Keratinocyte (primary cell): ENCODE data around the gene EPHB2. TPM values are rescaled to one million over a fixed set of nuclear protein-coding genes. Genes with fewer than 3 reads are reported as not detected.

Experiments
- DNase-seq: peaks from one replicate; pipeline ENCODE4 v3.0.0-alpha.2; 2011; ENCODE audit warnings: low read depth, missing footprints, low spot score
- FAIRE-seq: peaks from 2 replicates; lab custom pipeline; 2011; peaks lifted over from hg19 to GRCh38; lab: Jason Lieb, UNC
- H2AFZ ChIP-seq: 2 replicates; pipeline ENCODE4 v1.6.0; 2012; ENCODE audit warnings: low read length, control low read depth, inconsistent platforms; ENCODE audit not compliant: control insufficient read depth
- H3K27ac ChIP-seq: 2 replicates; pipeline ENCODE4 v1.5.1; 2011; ENCODE audit warnings: low read length; ENCODE audit not compliant: control insufficient read depth, insufficient read depth
- H3K27me3 ChIP-seq: 3 replicates; pipeline ENCODE4 v1.6.0; 2011; ENCODE audit warnings: low read length; ENCODE audit not compliant: control insufficient read depth, insufficient read depth; ENCODE audit errors: extremely low read depth
- H3K36me3 ChIP-seq, 2 experiments: 2 replicates in 1 of 2; 3 replicates in 1 of 2; pipeline ENCODE4 v1.5.1; 2011; ENCODE audit warnings: low read length in 2 of 2, mild to moderate bottlenecking in 1 of 2; ENCODE audit not compliant: control insufficient read depth in 2 of 2, insufficient read depth in 2 of 2; ENCODE audit errors: extremely low read depth in 1 of 2
- H3K4me1 ChIP-seq: 3 replicates; pipeline ENCODE4 v1.5.1; 2011; ENCODE audit warnings: low read length; ENCODE audit not compliant: control insufficient read depth, insufficient read depth; ENCODE audit errors: extremely low read depth
- H3K4me2 ChIP-seq: 3 replicates; pipeline ENCODE4 v1.6.0; 2011; ENCODE audit warnings: low read depth, low read length; ENCODE audit not compliant: control insufficient read depth, insufficient read depth; ENCODE audit errors: extremely low read depth
- H3K4me3 ChIP-seq, 3 experiments: fragments of 200-600 bp in 1 of 3; sonication (generic) in 1 of 3; 2 replicates in 2 of 3; 3 replicates in 1 of 3; pipeline ENCODE4 v1.5.1; 2011 to 2016; ENCODE audit warnings: low read length in 3 of 3, mild to moderate bottlenecking in 3 of 3, control low read depth in 2 of 3, inconsistent platforms in 1 of 3, low read depth in 1 of 3, mixed read lengths in 1 of 3, mixed run types in 1 of 3, moderate library complexity in 1 of 3; ENCODE audit not compliant: control insufficient read depth in 2 of 3, insufficient read depth in 2 of 3; ENCODE audit errors: extremely low read depth in 1 of 3
- H3K79me2 ChIP-seq: 2 replicates; pipeline ENCODE4 v1.6.0; 2012; ENCODE audit warnings: low read length; ENCODE audit not compliant: control insufficient read depth, insufficient read depth
- H3K9ac ChIP-seq: 3 replicates; pipeline ENCODE4 v1.6.0; 2011; ENCODE audit warnings: low read length; ENCODE audit not compliant: control insufficient read depth, insufficient read depth; ENCODE audit errors: extremely low read depth
- H3K9me1 ChIP-seq: 3 replicates; pipeline ENCODE4 v1.6.0; 2011; ENCODE audit warnings: low read length; ENCODE audit not compliant: control insufficient read depth, insufficient read depth; ENCODE audit errors: extremely low read depth
- H3K9me3 ChIP-seq: 2 replicates; pipeline ENCODE4 v1.5.1; 2012; ENCODE audit warnings: low read depth, low read length; ENCODE audit not compliant: control insufficient read depth
- H4K20me1 ChIP-seq: 3 replicates; pipeline ENCODE4 v1.6.0; 2011; ENCODE audit warnings: low read length; ENCODE audit not compliant: control insufficient read depth, insufficient read depth; ENCODE audit errors: extremely low read depth
- CTCF ChIP-seq, 3 experiments: IDR thresholded peaks in 1 of 3; conservative IDR thresholded peaks in 1 of 3; optimal IDR thresholded peaks in 1 of 3; 2 replicates in 2 of 3; 3 replicates in 1 of 3; pipeline versions ENCODE3 to v1.5.1; 2011; ENCODE audit warnings: low read length in 3 of 3, mild to moderate bottlenecking in 3 of 3, moderate library complexity in 2 of 3, control low read depth in 1 of 3, inconsistent platforms in 1 of 3; ENCODE audit not compliant: insufficient read depth in 2 of 3; ENCODE audit errors: extremely low read depth in 1 of 3
- EZH2 ChIP-seq: IDR thresholded peaks from one replicate; pipeline ENCODE4 v1.6.1; 2012; ENCODE audit warnings: inconsistent platforms, mild to moderate bottlenecking, low read length, moderate library complexity
- dilution Hi-C: fragments of 300-500 bp; cut with MboI; formaldehyde crosslinking; loops from one replicate; pipeline ENCODE4 v1.7.0; 2020; ENCODE audit warnings: low sequenced_read_pairs; ENCODE audit not compliant: extremely low pct_ligation_motif_present
- polyA plus RNA-seq, 5 experiments: library from polyadenylated mRNA; depleted of rRNA in 3 of 5; stranded (reverse) in 3 of 5; stranded (forward) in 1 of 5; unstranded in 1 of 5; fragments of >200 nt; gene quantifications; 1 replicate in 1 of 5; 2 replicates in 3 of 5; 3 replicates in 1 of 5; pipeline versions ENCODE4 v1.2.1 to v1.2.3, GENCODE V29; 2011 to 2012; ENCODE audit warnings: missing spikeins in 2 of 5, low read depth in 1 of 5, low replicate concordance in 1 of 5

Gene EPHB2
- polyA plus RNA-seq, 1 donor (not counting 4 experiments of a cell fraction or from before 2014, with no cell fraction given): 0.10 TPM

- Histone ChIP-seq H3K79me2 (no peaks in the 10 kb centered on the region), H4K20me1 (no peaks in the 10 kb centered on the region), H3K9me1 (no peaks in the 10 kb centered on the region), H3K9ac (no peak overlapping the region), H2AFZ (no peak overlapping the region), H3K4me2 (no peak overlapping the region), H3K27me3 (peaks cover 21% of the 10 kb centered on the region), H3K4me3 (no peak overlapping the region), H3K36me3 (no peaks in the 10 kb centered on the region), H3K9me3 (no peaks in the 10 kb centered on the region), H3K27ac (no peak overlapping the region), H3K4me1 (no peaks in the 10 kb centered on the region)
- dilution Hi-C loops: no loop called here
- FAIRE-seq (no peak), DNase-seq (no peak)
- TF ChIP-seq EZH2 (no peak), CTCF (optimal IDR thresholded peaks at IDR 0.05 in 1 of 3, IDR thresholded peaks at IDR 0.05 in 1 of 3, conservative IDR thresholded peaks at IDR 0.05 in 1 of 3; ENCODE audit: extremely low read depth in 1 of 3, insufficient read depth in 2 of 3, low read length in 3 of 3) (no peak)
Measured at GRCh38 chr1:22778862-22779520, 68.4 kb downstream of the EPHB2 start.

- Histone ChIP-seq H3K4me2 (no peak overlapping the region), H4K20me1 (no peaks in the 10 kb centered on the region), H3K27me3 (peaks cover 21% of the 10 kb centered on the region), H3K27ac (no peak overlapping the region), H3K9ac (no peak overlapping the region), H2AFZ (no peak overlapping the region), H3K79me2 (no peaks in the 10 kb centered on the region), H3K9me1 (no peaks in the 10 kb centered on the region), H3K4me1 (no peaks in the 10 kb centered on the region), H3K9me3 (no peaks in the 10 kb centered on the region), H3K4me3 (no peak overlapping the region), H3K36me3 (no peaks in the 10 kb centered on the region)
- dilution Hi-C loops: no loop called here
- FAIRE-seq (no peak), DNase-seq (no peak)
- TF ChIP-seq CTCF (optimal IDR thresholded peaks at IDR 0.05 in 1 of 3, IDR thresholded peaks at IDR 0.05 in 1 of 3, conservative IDR thresholded peaks at IDR 0.05 in 1 of 3; ENCODE audit: extremely low read depth in 1 of 3, insufficient read depth in 2 of 3, low read length in 3 of 3) (no peak), EZH2 (no peak)
Measured at GRCh38 chr1:22780696-22781095, 70.1 kb downstream of the EPHB2 start.
